Measurements from ENCODE around the gene SETD6. TPM values are rescaled to one million over a fixed set of nuclear protein-coding genes. Genes with fewer than 3 reads are reported as not detected.

Gene SETD6
- total RNA-seq, 2 donors from 2014 or later = 9.1 to 11.6 TPM

DNA sequence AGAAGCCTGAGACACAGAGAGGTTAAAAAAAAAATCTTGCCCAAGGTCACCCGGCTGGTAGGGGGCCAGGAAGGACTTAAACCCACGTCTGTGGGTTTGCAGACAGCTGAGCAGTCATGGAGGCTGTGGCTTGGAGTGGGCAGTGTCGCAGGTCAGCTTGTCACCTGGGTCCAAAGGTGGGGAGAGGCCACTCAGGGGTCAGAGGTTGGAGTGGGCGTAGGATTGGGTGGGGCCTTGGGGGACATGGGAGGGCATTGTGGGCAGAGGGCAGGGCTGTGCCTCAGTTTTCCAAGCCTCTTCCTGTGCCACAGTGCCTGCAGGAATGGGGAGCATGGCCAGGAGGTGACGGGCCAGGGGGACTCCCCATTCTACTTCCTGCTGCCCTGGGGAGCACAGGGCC lies 17.4 kb upstream of the SETD6 start:
- Mint-ChIP-seq H3K9me3 (no peaks in the 10 kb centered on the region), H3K4me1 (ENCODE audit: low read depth) (peaks cover 29% of the 10 kb centered on the region), H3K4me3 (no peak overlapping the region), H3K27me3 (ENCODE audit: low read depth) (peaks cover 5% of the 10 kb centered on the region), H3K36me3 (ENCODE audit: insufficient read depth in 2 of 2) (no peaks in the 10 kb centered on the region), H3K27ac (no peak overlapping the region)
- ATAC-seq (replicated peaks in 1 of 2) = no peak
- DNase-seq = no peak

DNA sequence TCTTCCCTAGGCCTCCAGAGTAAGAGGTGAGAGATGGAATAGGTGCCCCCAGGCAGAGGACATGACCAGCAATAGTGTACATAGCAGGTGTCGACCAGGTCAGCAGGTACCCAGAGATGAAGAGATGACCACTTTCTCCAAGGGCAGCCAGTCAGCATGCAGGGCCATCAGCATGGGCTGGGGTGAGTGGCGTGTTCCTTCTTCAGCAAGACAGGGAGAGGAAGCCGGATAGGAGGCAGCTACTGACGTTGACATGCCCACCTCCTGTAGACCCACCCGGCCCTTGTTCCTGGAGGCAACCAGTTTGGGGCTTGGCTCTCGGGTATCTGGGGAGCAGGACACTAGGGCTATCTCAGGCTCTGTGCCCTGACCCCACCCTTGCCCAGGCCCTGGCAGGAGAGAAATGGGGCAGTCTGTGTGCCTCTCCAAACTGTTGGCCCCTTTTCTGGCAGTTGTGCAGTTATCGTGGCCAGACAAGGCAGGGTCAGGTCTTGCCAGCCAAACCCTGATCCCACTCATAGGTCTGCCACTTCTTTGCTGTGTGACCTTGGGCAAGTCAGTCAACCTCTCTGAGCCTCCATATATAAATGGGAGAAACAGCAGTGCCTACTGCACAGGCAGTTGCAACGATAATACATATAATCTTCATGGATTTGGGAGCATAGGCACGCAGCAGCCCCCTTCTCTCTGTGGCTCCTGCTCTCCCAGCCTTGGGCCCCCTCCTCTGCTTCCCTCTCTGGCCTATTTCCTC lies 16.8 kb upstream of the SETD6 start:
- DNase-seq = no peak
- peaks cover 29% of the 10 kb centered on the region for H3K4me1 Mint-ChIP-seq (ENCODE audit: low read depth)
- H3K27me3 Mint-ChIP-seq (ENCODE audit: low read depth) = peaks cover 8% of the 10 kb centered on the region
- no peaks in the 10 kb centered on the region for H3K36me3 Mint-ChIP-seq (ENCODE audit: insufficient read depth in 2 of 2)
- no peak for ATAC-seq (replicated peaks in 1 of 2)
- no peak overlapping the region for H3K4me3 Mint-ChIP-seq
- no peak overlapping the region for H3K27ac Mint-ChIP-seq
- H3K9me3 Mint-ChIP-seq = no peaks in the 10 kb centered on the region

DNA sequence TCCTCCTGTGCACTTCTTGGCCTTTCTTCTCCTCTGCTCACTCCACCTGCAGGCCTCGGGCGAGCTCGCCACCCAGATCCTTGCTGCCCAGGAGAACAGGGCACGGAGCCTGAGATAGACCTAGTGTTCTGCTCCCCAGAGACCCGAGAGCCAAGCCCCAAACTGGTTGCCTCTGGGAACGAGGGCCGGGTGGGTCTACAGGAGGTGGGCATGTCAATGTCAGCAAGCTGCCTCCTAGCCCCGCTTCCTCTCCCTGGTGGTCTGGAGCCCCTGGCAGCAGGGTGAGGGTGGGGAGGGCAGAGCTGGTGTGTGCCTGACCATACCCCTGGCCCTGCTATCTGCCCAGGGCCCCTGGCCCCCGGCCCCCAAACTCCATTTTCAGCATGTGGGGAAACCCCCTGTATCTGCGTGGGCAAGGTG lies 16.2 kb upstream of the SETD6 start:
- peaks cover 8% of the 10 kb centered on the region for H3K27me3 Mint-ChIP-seq (ENCODE audit: low read depth)
- no peak for DNase-seq
- H3K4me3 Mint-ChIP-seq = no peak overlapping the region
- H3K4me1 Mint-ChIP-seq (ENCODE audit: low read depth) = peaks cover 29% of the 10 kb centered on the region
- no peak for ATAC-seq (replicated peaks in 1 of 2)
- no peak overlapping the region for H3K27ac Mint-ChIP-seq
- no peaks in the 10 kb centered on the region for H3K36me3 Mint-ChIP-seq (ENCODE audit: insufficient read depth in 2 of 2)
- H3K9me3 Mint-ChIP-seq = no peaks in the 10 kb centered on the region

GRCh38 chr16:58499615-58500351 lies 15.5 kb upstream of the SETD6 start, which contains the start of gene NDRG4:
TSS of gene NDRG4 (plus strand) at chr16:58500143. CDS start at chr16:58500249, 106 bp downstream.
- H3K4me1 Mint-ChIP-seq (ENCODE audit: low read depth) = peaks cover 24% of the 10 kb centered on the region
- H3K36me3 Mint-ChIP-seq (ENCODE audit: insufficient read depth in 2 of 2) = no peaks in the 10 kb centered on the region
- H3K27me3 Mint-ChIP-seq (ENCODE audit: low read depth) = peaks cover 8% of the 10 kb centered on the region
- H3K9me3 Mint-ChIP-seq = no peaks in the 10 kb centered on the region
- peak; percentile 68 to 74 for ATAC-seq (replicated peaks in 1 of 2)
- DNase-seq = peak; percentile 56 to 68
- H3K4me3 Mint-ChIP-seq = peak within 1 kb of the TSS; percentile 79 to 85
- no peak within 1 kb of the TSS for H3K27ac Mint-ChIP-seq

GRCh38 chr16:58500430-58501241 lies 14.7 kb upstream of the SETD6 start:
- Mint-ChIP-seq H3K27ac (no peak overlapping the region), H3K4me3 (peak overlapping the region; percentile 79 to 85), H3K4me1 (ENCODE audit: low read depth) (peaks cover 16% of the 10 kb centered on the region), H3K27me3 (ENCODE audit: low read depth) (peaks cover 8% of the 10 kb centered on the region), H3K36me3 (ENCODE audit: insufficient read depth in 2 of 2) (no peaks in the 10 kb centered on the region), H3K9me3 (no peaks in the 10 kb centered on the region)
- ATAC-seq (replicated peaks in 1 of 2) (peak; percentile 29 to 31), DNase-seq (peak in 1 of 2 donors; percentile 39)

GRCh38 chr16:58501242-58502131 lies 13.8 kb upstream of the SETD6 start:
- no peak overlapping the region for H3K27ac Mint-ChIP-seq
- H3K9me3 Mint-ChIP-seq = no peaks in the 10 kb centered on the region
- peak; percentile 59 to 65 for DNase-seq
- peaks cover 14% of the 10 kb centered on the region for H3K4me1 Mint-ChIP-seq (ENCODE audit: low read depth)
- peak; percentile 62 to 64 for ATAC-seq (replicated peaks in 1 of 2)
- H3K27me3 Mint-ChIP-seq (ENCODE audit: low read depth) = peaks cover 8% of the 10 kb centered on the region
- H3K4me3 Mint-ChIP-seq = peak overlapping the region; percentile 79 to 85
- no peaks in the 10 kb centered on the region for H3K36me3 Mint-ChIP-seq (ENCODE audit: insufficient read depth in 2 of 2)

DNA sequence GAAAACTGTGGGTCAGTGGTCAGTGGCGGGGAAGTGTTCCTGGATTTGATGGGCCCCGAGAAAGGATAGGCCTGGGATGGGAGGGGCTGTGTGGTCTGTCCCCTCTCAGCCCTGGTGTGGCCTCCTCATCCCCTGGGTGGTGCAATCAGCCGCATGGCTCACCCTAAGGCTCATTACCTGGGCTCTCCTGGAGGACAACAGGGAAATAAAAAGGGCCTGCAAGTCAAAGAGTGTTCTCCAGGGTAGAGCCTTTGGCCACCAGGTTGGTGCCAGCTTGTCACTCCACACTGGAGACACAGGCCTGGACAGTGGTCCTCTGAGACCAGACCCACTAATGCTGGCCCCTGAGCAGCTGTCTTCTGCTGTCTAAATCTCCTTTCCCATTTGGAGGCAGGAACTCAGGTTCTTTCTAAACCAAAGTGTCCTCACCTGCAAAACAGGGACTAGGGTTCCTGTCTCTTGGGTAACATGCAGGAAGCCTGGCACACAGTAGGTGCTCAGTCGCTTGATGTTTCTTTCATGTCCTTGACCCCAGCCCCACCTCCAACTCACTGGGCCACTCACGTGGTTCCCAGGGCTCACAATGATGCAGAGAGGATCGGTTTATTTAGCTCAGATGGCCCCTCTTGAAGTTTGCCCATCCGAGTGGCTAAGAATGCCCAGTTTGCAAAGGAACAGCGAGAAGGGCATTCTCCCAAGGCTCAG lies 12.9 kb upstream of the SETD6 start:
- H3K36me3 Mint-ChIP-seq (ENCODE audit: insufficient read depth in 2 of 2) = no peaks in the 10 kb centered on the region
- no peak overlapping the region for H3K4me3 Mint-ChIP-seq
- peaks cover 8% of the 10 kb centered on the region for H3K27me3 Mint-ChIP-seq (ENCODE audit: low read depth)
- H3K4me1 Mint-ChIP-seq (ENCODE audit: low read depth) = peaks cover 7% of the 10 kb centered on the region
- no peaks in the 10 kb centered on the region for H3K9me3 Mint-ChIP-seq
- no peak for DNase-seq
- H3K27ac Mint-ChIP-seq = no peak overlapping the region
- no peak for ATAC-seq (replicated peaks in 1 of 2)

GRCh38 chr16:58503166-58503862 lies 12.0 kb upstream of the SETD6 start:
- H3K27ac Mint-ChIP-seq = no peak overlapping the region
- no peak for ATAC-seq (replicated peaks in 1 of 2)
- no peak for DNase-seq
- no peak overlapping the region for H3K4me3 Mint-ChIP-seq
- peaks cover 8% of the 10 kb centered on the region for H3K27me3 Mint-ChIP-seq (ENCODE audit: low read depth)
- H3K4me1 Mint-ChIP-seq (ENCODE audit: low read depth) = peaks cover 7% of the 10 kb centered on the region
- H3K9me3 Mint-ChIP-seq = no peaks in the 10 kb centered on the region
- no peaks in the 10 kb centered on the region for H3K36me3 Mint-ChIP-seq (ENCODE audit: insufficient read depth in 2 of 2)

DNA sequence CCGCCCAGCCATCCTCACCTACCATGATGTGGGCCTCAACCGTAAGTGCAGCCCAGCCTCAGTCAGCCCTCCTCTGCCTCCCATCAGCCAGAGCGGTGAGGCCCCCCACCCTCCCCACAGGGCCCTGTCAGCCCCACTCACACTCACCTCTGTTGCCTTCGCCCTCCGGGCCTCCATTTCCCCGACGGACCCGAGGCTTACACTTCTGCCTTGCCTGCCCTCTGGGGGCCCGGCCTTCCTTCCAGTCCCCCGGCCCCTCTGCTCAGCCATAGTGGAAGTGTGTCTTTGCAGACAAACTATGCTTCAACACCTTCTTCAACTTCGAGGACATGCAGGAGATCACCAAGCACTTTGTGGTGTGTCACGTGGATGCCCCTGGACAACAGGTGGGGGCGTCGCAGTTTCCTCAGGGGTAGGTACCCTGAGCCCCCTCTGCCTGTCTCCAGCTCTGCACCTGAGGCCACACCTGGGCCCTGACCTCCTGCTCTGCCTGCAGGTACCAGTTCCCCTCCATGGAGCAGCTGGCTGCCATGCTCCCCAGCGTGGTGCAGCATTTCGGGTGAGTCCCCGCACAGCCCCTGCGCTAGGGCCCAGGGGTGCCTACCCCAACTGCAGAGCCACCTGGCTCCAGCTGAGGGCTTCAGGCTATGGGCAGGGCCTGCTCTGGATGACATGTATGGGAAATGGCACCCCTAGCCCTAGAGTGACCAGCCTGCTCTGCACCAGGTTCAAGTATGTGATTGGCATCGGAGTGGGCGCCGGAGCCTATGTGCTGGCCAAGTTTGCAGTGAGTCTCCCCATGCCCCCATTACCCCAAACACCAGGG lies 11.2 kb upstream of the SETD6 start:
- H3K36me3 Mint-ChIP-seq (ENCODE audit: insufficient read depth in 2 of 2) = no peaks in the 10 kb centered on the region
- H3K9me3 Mint-ChIP-seq = no peaks in the 10 kb centered on the region
- no peak overlapping the region for H3K27ac Mint-ChIP-seq
- peaks cover 8% of the 10 kb centered on the region for H3K27me3 Mint-ChIP-seq (ENCODE audit: low read depth)
- H3K4me1 Mint-ChIP-seq (ENCODE audit: low read depth) = peaks cover 7% of the 10 kb centered on the region
- DNase-seq (no peak), ATAC-seq (replicated peaks in 1 of 2) (no peak)
- no peak overlapping the region for H3K4me3 Mint-ChIP-seq

- Mint-ChIP-seq H3K27ac (no peak overlapping the region), H3K36me3 (ENCODE audit: insufficient read depth in 2 of 2) (no peaks in the 10 kb centered on the region), H3K27me3 (ENCODE audit: low read depth) (peaks cover 8% of the 10 kb centered on the region), H3K4me1 (ENCODE audit: low read depth) (peaks cover 2% of the 10 kb centered on the region), H3K4me3 (no peak overlapping the region), H3K9me3 (no peaks in the 10 kb centered on the region)
- ATAC-seq (replicated peaks in 1 of 2) (no peak), DNase-seq (no peak)
Measured at GRCh38 chr16:58506241-58507194, 8.8 kb upstream of the SETD6 start.
